ENCODE results near the gene PKDREJ. TPM values are rescaled to one million over a fixed set of nuclear protein-coding genes. Genes with fewer than 3 reads are reported as not detected.

PKDREJ gene
- polyA plus RNA-seq, 1 of the 3 experiments (the other 2 are of a cell fraction): not detected

DNA sequence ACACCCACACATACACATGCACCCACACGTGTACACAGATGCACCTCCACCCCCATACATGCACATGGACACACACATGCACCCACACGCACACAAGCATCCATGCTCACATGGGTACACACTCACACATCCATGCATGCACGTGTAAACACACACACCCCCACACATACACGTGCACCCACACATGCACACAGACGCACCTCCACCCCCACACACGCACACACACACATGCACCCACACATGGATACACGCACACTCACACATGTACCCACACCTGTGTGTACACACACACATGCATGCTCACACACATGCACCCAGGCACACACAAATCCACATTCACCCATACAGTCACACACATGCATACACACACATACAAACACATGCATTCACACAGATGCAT is 37.5 kb downstream of the PKDREJ start:
- Histone ChIP-seq H3K4me3 (ENCODE audit: low read depth in 2 of 2, low read length in 1 of 2) (no peak overlapping the region), H3K27me3 (ENCODE audit: insufficient read depth) (no peaks in the 10 kb centered on the region), H3K9me3 (no peaks in the 10 kb centered on the region), H3K9ac (no peak overlapping the region), H3K27ac (ENCODE audit: low read depth in 2 of 2, low read length in 1 of 2) (no peak overlapping the region), H4K20me1 (ENCODE audit: insufficient read depth) (no peaks in the 10 kb centered on the region), H3K4me1 (ENCODE audit: control insufficient read depth in 1 of 2, insufficient read depth in 2 of 2, low read depth in 1 of 2, low read length in 1 of 2) (peaks cover 0 to 10% of the 10 kb centered on the region in 2 experiments; a peak in 1 of 4 replicates), H3F3A (replicated peaks; ENCODE audit: insufficient read depth) (no peaks in the 10 kb centered on the region), H3K4me2 (no peak overlapping the region), H3K9me2 (no peaks in the 10 kb centered on the region), H3K36me3 (replicated peaks in 1 of 2; ENCODE audit: control insufficient read depth in 1 of 2, insufficient read depth in 2 of 2, low read length in 1 of 2) (peaks cover 2 to 5% of the 10 kb centered on the region in 2 experiments), H2AFZ (ENCODE audit: low read depth) (no peak overlapping the region), H3K79me2 (ENCODE audit: insufficient read depth) (no peaks in the 10 kb centered on the region)
- WGBS (ENCODE audit: low lambda C conversion rate): 95% methylated on average over 7 of the region's 7 CpGs
- no peak for DNase-seq
- TF ChIP-seq CHD2 (IDR thresholded peaks at IDR 0.05; ENCODE audit: low read length, partially characterized antibody) (no peak), TEAD4 (IDR thresholded peaks at IDR 0.05; ENCODE audit: borderline replicate concordance, insufficient read depth) (no peak), MEF2A (IDR thresholded peaks at IDR 0.05; ENCODE audit: borderline replicate concordance, low read depth) (no peak), NRF1 (IDR thresholded peaks at IDR 0.05; ENCODE audit: low read depth, low read length) (no peak), MXI1 (IDR thresholded peaks at IDR 0.05; ENCODE audit: low read depth, low read length) (no peak), GATA2 (CRISPR knock-in tag; IDR thresholded peaks at IDR 0.05) (no peak), SIN3A (IDR thresholded peaks at IDR 0.05; ENCODE audit: borderline replicate concordance, low read depth, low read length) (no peak), NFIC (IDR thresholded peaks at IDR 0.05; ENCODE audit: borderline replicate concordance) (no peak), YY1 (IDR thresholded peaks at IDR 0.05; ENCODE audit: low read depth) (no peak), EP300 (IDR thresholded peaks at IDR 0.05; ENCODE audit: borderline replicate concordance in 1 of 2, low read depth in 1 of 2, low read length in 1 of 2) (no peak), JUND (IDR thresholded peaks at IDR 0.05) (no peak), RCOR1 (IDR thresholded peaks at IDR 0.05; ENCODE audit: low read length) (no peak), SMC3 (IDR thresholded peaks at IDR 0.05; ENCODE audit: low read depth, low read length) (no peak), TCF12 (IDR thresholded peaks at IDR 0.05) (no peak), RXRA (IDR thresholded peaks at IDR 0.05; ENCODE audit: borderline replicate concordance, low read depth) (no peak), POLR2AphosphoS5 (IDR thresholded peaks at IDR 0.05; ENCODE audit: low read depth, low read length) (no peak), FOXM1 (IDR thresholded peaks at IDR 0.05; ENCODE audit: low read depth) (no peak)
- TF ChIP-seq, protein P1, sequence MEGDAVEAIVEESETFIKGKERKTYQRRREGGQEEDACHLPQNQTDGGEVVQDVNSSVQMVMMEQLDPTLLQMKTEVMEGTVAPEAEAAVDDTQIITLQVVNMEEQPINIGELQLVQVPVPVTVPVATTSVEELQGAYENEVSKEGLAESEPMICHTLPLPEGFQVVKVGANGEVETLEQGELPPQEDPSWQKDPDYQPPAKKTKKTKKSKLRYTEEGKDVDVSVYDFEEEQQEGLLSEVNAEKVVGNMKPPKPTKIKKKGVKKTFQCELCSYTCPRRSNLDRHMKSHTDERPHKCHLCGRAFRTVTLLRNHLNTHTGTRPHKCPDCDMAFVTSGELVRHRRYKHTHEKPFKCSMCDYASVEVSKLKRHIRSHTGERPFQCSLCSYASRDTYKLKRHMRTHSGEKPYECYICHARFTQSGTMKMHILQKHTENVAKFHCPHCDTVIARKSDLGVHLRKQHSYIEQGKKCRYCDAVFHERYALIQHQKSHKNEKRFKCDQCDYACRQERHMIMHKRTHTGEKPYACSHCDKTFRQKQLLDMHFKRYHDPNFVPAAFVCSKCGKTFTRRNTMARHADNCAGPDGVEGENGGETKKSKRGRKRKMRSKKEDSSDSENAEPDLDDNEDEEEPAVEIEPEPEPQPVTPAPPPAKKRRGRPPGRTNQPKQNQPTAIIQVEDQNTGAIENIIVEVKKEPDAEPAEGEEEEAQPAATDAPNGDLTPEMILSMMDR (IDR thresholded peaks at IDR 0.05): no peak
- TF ChIP-seq, protein P2, sequence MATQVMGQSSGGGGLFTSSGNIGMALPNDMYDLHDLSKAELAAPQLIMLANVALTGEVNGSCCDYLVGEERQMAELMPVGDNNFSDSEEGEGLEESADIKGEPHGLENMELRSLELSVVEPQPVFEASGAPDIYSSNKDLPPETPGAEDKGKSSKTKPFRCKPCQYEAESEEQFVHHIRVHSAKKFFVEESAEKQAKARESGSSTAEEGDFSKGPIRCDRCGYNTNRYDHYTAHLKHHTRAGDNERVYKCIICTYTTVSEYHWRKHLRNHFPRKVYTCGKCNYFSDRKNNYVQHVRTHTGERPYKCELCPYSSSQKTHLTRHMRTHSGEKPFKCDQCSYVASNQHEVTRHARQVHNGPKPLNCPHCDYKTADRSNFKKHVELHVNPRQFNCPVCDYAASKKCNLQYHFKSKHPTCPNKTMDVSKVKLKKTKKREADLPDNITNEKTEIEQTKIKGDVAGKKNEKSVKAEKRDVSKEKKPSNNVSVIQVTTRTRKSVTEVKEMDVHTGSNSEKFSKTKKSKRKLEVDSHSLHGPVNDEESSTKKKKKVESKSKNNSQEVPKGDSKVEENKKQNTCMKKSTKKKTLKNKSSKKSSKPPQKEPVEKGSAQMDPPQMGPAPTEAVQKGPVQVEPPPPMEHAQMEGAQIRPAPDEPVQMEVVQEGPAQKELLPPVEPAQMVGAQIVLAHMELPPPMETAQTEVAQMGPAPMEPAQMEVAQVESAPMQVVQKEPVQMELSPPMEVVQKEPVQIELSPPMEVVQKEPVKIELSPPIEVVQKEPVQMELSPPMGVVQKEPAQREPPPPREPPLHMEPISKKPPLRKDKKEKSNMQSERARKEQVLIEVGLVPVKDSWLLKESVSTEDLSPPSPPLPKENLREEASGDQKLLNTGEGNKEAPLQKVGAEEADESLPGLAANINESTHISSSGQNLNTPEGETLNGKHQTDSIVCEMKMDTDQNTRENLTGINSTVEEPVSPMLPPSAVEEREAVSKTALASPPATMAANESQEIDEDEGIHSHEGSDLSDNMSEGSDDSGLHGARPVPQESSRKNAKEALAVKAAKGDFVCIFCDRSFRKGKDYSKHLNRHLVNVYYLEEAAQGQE (IDR thresholded peaks at IDR 0.05; ENCODE audit: low read depth, low read length): no peak
- TF ChIP-seq, protein P3, sequence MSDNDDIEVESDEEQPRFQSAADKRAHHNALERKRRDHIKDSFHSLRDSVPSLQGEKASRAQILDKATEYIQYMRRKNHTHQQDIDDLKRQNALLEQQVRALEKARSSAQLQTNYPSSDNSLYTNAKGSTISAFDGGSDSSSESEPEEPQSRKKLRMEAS (IDR thresholded peaks at IDR 0.05; ENCODE audit: low read depth): no peak
- CTCF ChIA-PET: interaction anchor here (1.2 kb wide), 1 partner anchor 10 kb away, joined by 4 read pairs; no protein-coding TSS in a partner anchor
- POLR2A ChIA-PET: no interaction called here
